ENCODE results near the gene KCTD8. TPM values are rescaled to one million over a fixed set of nuclear protein-coding genes. Genes with fewer than 3 reads are reported as not detected.

KCTD8 gene
- total RNA-seq, 1 experiment from 2014 or later, result 3.8 TPM

GRCh38 chr4:44462259-44462658 is 13.7 kb upstream of the KCTD8 start:
- Mint-ChIP-seq H3K36me3 (no peaks in the 10 kb centered on the region), H3K9me3 (peaks cover 18% of the 10 kb centered on the region), H3K27me3 (ENCODE audit: low read depth) (no peaks in the 10 kb centered on the region), H3K4me1 (no peaks in the 10 kb centered on the region), H3K4me3 (no peak overlapping the region), H3K27ac (no peak overlapping the region)
- CTCF ChIA-PET, result interaction anchor here (0.7 to 2.3 kb wide), 2 partner anchors 13 to 32 kb away, joined by 4 to 8 read pairs; partner anchors contain the start of gene KCTD8
- DNase-seq (ENCODE audit: low spot score), result no peak
- no peak for TF ChIP-seq KAT7 (CRISPR knock-in tag; IDR thresholded peaks at IDR 0.05; ENCODE audit: borderline replicate concordance)
- TF ChIP-seq RELA (CRISPR knock-in tag; IDR thresholded peaks at IDR 0.05; ENCODE audit: borderline replicate concordance), result no peak
- no peak for TF ChIP-seq GRHL2 (CRISPR knock-in tag; IDR thresholded peaks at IDR 0.05; ENCODE audit: insufficient replicate concordance, severe bottlenecking)
- no peak for TF ChIP-seq ZNF423 (CRISPR knock-in tag; IDR thresholded peaks at IDR 0.05)
- no peak for TF ChIP-seq NR3C1 (CRISPR knock-in tag; conservative IDR thresholded peaks at IDR 0.05; ENCODE audit: low read depth)
- TF ChIP-seq ESRRA (CRISPR knock-in tag; IDR thresholded peaks at IDR 0.05; ENCODE audit: borderline replicate concordance), result no peak
- no peak for TF ChIP-seq OVOL2 (CRISPR knock-in tag; IDR thresholded peaks at IDR 0.05; ENCODE audit: borderline replicate concordance)
- TF ChIP-seq ZNF219 (CRISPR knock-in tag; IDR thresholded peaks at IDR 0.05; ENCODE audit: borderline replicate concordance), result no peak
- TF ChIP-seq ERG (CRISPR knock-in tag; IDR thresholded peaks at IDR 0.05), result no peak
- no peak for TF ChIP-seq EMX1 (CRISPR knock-in tag; IDR thresholded peaks at IDR 0.05)
- POLR2A ChIA-PET, result no interaction called here
- ATAC-seq, result no peak

- ATAC-seq (peak; percentile 5), DNase-seq (ENCODE audit: low spot score) (peak; percentile 59)
- Mint-ChIP-seq H3K4me3 (peak overlapping the region; percentile 83), H3K9me3 (no peaks in the 10 kb centered on the region), H3K36me3 (no peaks in the 10 kb centered on the region), H3K27ac (0 out of 2 replicates have a peak overlapping the region, but pooled peaks have one; percentile 27), H3K27me3 (ENCODE audit: low read depth) (peaks cover 23% of the 10 kb centered on the region), H3K4me1 (peaks cover 30% of the 10 kb centered on the region)
- POLR2A ChIA-PET, result interaction anchor here (0.6 to 1.5 kb wide), 4 partner anchors 22 to 1964 kb away, joined by 3 to 7 read pairs (median 4); no protein-coding TSS in a partner anchor
- CTCF ChIA-PET, result interaction anchor here (0.7 to 1.7 kb wide), 24 partner anchors 11 to 516 kb away, joined by 3 to 27 read pairs (median 5); partner anchors contain the start of gene GUF1
- TF ChIP-seq, protein P1, sequence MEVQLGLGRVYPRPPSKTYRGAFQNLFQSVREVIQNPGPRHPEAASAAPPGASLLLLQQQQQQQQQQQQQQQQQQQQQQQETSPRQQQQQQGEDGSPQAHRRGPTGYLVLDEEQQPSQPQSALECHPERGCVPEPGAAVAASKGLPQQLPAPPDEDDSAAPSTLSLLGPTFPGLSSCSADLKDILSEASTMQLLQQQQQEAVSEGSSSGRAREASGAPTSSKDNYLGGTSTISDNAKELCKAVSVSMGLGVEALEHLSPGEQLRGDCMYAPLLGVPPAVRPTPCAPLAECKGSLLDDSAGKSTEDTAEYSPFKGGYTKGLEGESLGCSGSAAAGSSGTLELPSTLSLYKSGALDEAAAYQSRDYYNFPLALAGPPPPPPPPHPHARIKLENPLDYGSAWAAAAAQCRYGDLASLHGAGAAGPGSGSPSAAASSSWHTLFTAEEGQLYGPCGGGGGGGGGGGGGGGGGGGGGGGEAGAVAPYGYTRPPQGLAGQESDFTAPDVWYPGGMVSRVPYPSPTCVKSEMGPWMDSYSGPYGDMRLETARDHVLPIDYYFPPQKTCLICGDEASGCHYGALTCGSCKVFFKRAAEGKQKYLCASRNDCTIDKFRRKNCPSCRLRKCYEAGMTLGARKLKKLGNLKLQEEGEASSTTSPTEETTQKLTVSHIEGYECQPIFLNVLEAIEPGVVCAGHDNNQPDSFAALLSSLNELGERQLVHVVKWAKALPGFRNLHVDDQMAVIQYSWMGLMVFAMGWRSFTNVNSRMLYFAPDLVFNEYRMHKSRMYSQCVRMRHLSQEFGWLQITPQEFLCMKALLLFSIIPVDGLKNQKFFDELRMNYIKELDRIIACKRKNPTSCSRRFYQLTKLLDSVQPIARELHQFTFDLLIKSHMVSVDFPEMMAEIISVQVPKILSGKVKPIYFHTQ (CRISPR knock-in tag; IDR thresholded peaks at IDR 0.05), result no peak
- TF ChIP-seq, protein P2, sequence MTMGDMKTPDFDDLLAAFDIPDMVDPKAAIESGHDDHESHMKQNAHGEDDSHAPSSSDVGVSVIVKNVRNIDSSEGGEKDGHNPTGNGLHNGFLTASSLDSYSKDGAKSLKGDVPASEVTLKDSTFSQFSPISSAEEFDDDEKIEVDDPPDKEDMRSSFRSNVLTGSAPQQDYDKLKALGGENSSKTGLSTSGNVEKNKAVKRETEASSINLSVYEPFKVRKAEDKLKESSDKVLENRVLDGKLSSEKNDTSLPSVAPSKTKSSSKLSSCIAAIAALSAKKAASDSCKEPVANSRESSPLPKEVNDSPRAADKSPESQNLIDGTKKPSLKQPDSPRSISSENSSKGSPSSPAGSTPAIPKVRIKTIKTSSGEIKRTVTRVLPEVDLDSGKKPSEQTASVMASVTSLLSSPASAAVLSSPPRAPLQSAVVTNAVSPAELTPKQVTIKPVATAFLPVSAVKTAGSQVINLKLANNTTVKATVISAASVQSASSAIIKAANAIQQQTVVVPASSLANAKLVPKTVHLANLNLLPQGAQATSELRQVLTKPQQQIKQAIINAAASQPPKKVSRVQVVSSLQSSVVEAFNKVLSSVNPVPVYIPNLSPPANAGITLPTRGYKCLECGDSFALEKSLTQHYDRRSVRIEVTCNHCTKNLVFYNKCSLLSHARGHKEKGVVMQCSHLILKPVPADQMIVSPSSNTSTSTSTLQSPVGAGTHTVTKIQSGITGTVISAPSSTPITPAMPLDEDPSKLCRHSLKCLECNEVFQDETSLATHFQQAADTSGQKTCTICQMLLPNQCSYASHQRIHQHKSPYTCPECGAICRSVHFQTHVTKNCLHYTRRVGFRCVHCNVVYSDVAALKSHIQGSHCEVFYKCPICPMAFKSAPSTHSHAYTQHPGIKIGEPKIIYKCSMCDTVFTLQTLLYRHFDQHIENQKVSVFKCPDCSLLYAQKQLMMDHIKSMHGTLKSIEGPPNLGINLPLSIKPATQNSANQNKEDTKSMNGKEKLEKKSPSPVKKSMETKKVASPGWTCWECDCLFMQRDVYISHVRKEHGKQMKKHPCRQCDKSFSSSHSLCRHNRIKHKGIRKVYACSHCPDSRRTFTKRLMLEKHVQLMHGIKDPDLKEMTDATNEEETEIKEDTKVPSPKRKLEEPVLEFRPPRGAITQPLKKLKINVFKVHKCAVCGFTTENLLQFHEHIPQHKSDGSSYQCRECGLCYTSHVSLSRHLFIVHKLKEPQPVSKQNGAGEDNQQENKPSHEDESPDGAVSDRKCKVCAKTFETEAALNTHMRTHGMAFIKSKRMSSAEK (CRISPR knock-in tag; IDR thresholded peaks at IDR 0.05; ENCODE audit: borderline replicate concordance), result no peak
- TF ChIP-seq MXD4 (CRISPR knock-in tag; IDR thresholded peaks at IDR 0.05; ENCODE audit: borderline replicate concordance) (no peak), RELA (CRISPR knock-in tag; IDR thresholded peaks at IDR 0.05; ENCODE audit: borderline replicate concordance) (no peak), EMX1 (CRISPR knock-in tag; IDR thresholded peaks at IDR 0.05) (no peak), SMAD4 (CRISPR knock-in tag; IDR thresholded peaks at IDR 0.05) (no peak), ZNF671 (CRISPR knock-in tag; IDR thresholded peaks at IDR 0.05) (no peak), ATF1 (CRISPR knock-in tag; IDR thresholded peaks at IDR 0.05) (no peak)
- TF ChIP-seq, protein P3, sequence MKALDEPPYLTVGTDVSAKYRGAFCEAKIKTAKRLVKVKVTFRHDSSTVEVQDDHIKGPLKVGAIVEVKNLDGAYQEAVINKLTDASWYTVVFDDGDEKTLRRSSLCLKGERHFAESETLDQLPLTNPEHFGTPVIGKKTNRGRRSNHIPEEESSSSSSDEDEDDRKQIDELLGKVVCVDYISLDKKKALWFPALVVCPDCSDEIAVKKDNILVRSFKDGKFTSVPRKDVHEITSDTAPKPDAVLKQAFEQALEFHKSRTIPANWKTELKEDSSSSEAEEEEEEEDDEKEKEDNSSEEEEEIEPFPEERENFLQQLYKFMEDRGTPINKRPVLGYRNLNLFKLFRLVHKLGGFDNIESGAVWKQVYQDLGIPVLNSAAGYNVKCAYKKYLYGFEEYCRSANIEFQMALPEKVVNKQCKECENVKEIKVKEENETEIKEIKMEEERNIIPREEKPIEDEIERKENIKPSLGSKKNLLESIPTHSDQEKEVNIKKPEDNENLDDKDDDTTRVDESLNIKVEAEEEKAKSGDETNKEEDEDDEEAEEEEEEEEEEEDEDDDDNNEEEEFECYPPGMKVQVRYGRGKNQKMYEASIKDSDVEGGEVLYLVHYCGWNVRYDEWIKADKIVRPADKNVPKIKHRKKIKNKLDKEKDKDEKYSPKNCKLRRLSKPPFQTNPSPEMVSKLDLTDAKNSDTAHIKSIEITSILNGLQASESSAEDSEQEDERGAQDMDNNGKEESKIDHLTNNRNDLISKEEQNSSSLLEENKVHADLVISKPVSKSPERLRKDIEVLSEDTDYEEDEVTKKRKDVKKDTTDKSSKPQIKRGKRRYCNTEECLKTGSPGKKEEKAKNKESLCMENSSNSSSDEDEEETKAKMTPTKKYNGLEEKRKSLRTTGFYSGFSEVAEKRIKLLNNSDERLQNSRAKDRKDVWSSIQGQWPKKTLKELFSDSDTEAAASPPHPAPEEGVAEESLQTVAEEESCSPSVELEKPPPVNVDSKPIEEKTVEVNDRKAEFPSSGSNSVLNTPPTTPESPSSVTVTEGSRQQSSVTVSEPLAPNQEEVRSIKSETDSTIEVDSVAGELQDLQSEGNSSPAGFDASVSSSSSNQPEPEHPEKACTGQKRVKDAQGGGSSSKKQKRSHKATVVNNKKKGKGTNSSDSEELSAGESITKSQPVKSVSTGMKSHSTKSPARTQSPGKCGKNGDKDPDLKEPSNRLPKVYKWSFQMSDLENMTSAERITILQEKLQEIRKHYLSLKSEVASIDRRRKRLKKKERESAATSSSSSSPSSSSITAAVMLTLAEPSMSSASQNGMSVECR (CRISPR knock-in tag; IDR thresholded peaks at IDR 0.05; ENCODE audit: borderline replicate concordance), result no peak
- TF ChIP-seq, protein P4, sequence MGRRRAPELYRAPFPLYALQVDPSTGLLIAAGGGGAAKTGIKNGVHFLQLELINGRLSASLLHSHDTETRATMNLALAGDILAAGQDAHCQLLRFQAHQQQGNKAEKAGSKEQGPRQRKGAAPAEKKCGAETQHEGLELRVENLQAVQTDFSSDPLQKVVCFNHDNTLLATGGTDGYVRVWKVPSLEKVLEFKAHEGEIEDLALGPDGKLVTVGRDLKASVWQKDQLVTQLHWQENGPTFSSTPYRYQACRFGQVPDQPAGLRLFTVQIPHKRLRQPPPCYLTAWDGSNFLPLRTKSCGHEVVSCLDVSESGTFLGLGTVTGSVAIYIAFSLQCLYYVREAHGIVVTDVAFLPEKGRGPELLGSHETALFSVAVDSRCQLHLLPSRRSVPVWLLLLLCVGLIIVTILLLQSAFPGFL (CRISPR knock-in tag; IDR thresholded peaks at IDR 0.05; ENCODE audit: borderline replicate concordance), result no peak
These were observed 775 bp downstream of the KCTD8 start for GRCh38 chr4:44447563-44448504.
